HepG2 (cell line): ENCODE results near the gene B4GALT5. TPM values are rescaled to one million over a fixed set of nuclear protein-coding genes. Genes with fewer than 3 reads are reported as not detected.

Experiments
- FOXP1 ChIP-seq, 2 experiments: fragments of 450-650 bp in 1 of 2; IDR thresholded peaks; 2 replicates each; pipeline ENCODE4 v1.6.1; 2017 to 2018; ENCODE audit warnings: antibody characterized with exemption in 1 of 2
- IRF2 ChIP-seq: IDR thresholded peaks from 2 replicates; pipeline ENCODE4 v1.6.1; 2018; ENCODE audit warnings: missing genetic modification reagents, missing compliant biosample characterization
- MED1 ChIP-seq: sonication (generic); formaldehyde crosslinking; IDR thresholded peaks from 2 replicates; pipeline ENCODE4 v1.4.0; 2020; ENCODE audit warnings: missing genetic modification reagents
- NFIC ChIP-seq: IDR thresholded peaks from 2 replicates; pipeline ENCODE4 v1.6.1; 2012; ENCODE audit warnings: mild to moderate bottlenecking, low read length, inconsistent platforms
- RARA ChIP-seq: IDR thresholded peaks from 2 replicates; pipeline ENCODE4 v1.6.1; 2016; ENCODE audit warnings: missing genetic modification reagents, missing compliant biosample characterization
- RXRB ChIP-seq: IDR thresholded peaks from 2 replicates; pipeline ENCODE4 v1.6.1; 2016; ENCODE audit warnings: borderline replicate concordance, missing genetic modification reagents, missing compliant biosample characterization
- SNAI1 ChIP-seq: sonication (generic); formaldehyde crosslinking; IDR thresholded peaks from 2 replicates; pipeline ENCODE4 v1.5.0; 2020; ENCODE audit warnings: mild to moderate bottlenecking, missing genetic modification reagents, borderline replicate concordance
- SP4 ChIP-seq: sonication (generic); formaldehyde crosslinking; IDR thresholded peaks from 2 replicates; pipeline ENCODE4 v1.8.1; 2023; ENCODE audit warnings: mild to moderate bottlenecking, missing genetic modification reagents
- TCF12 ChIP-seq, 2 experiments: fragments of 450-650 bp in 1 of 2; sonication (generic) in 1 of 2; formaldehyde crosslinking in 1 of 2; IDR thresholded peaks; 2 replicates each; pipeline versions ENCODE4 v1.6.1 to v1.8.0; 2017 to 2022; ENCODE audit warnings: antibody characterized with exemption in 1 of 2, mild to moderate bottlenecking in 1 of 2, missing genetic modification reagents in 1 of 2, moderate library complexity in 1 of 2
- ZKSCAN1 ChIP-seq: fragments of 150-350 bp; IDR thresholded peaks from 2 replicates; pipeline ENCODE4 v1.6.1; 2014; ENCODE audit warnings: low read length
- ZNF672 ChIP-seq: sonication (generic); formaldehyde crosslinking; IDR thresholded peaks from 2 replicates; pipeline ENCODE4 v1.8.1; 2022; ENCODE audit warnings: missing genetic modification reagents
- ZNF788 ChIP-seq: sonication (generic); formaldehyde crosslinking; IDR thresholded peaks from 2 replicates; pipeline ENCODE4 v1.5.0; 2020; ENCODE audit warnings: mild to moderate bottlenecking, missing genetic modification reagents, borderline replicate concordance
- polyA plus RNA-seq, 8 experiments: library from polyadenylated mRNA; depleted of rRNA in 3 of 8; stranded (reverse) in 7 of 8; unstranded in 1 of 8; fragments of >200 nt; fragmentation: Illumina TruSeq in 4 of 8; extraction: Trizol in 4 of 8; gene quantifications; 2 replicates each; pipeline versions ENCODE4 v1.2.1 to v1.2.3, GENCODE V29; 2011 to 2016; ENCODE audit warnings: low read depth in 4 of 8, missing spikeins in 1 of 8, mixed read lengths in 1 of 8; ENCODE audit not compliant: insufficient read depth in 1 of 8
- total RNA-seq, 5 experiments: library from RNA; depleted of rRNA; stranded (reverse); fragments of >200 nt; fragmentation: Illumina TruSeq; extraction: Trizol; gene quantifications; 2 replicates each; pipeline ENCODE4 v1.2.3, GENCODE V29; 2016; ENCODE audit warnings: low read depth in 1 of 5
- TF ChIP-seq, protein P1 (sequence below): sonication (generic); formaldehyde crosslinking; IDR thresholded peaks from 2 replicates; pipeline ENCODE4 v1.4.0; 2020; ENCODE audit warnings: missing genetic modification reagents
- TF ChIP-seq, protein P2 (sequence below): sonication (generic); formaldehyde crosslinking; IDR thresholded peaks from 2 replicates; pipeline ENCODE4 v1.4.0; 2020; ENCODE audit warnings: missing genetic modification reagents, borderline replicate concordance
- TF ChIP-seq, protein P3 (sequence below): sonication (generic); formaldehyde crosslinking; conservative IDR thresholded peaks from 2 replicates; pipeline ENCODE4 v1.8.0; 2022; ENCODE audit warnings: mild to moderate bottlenecking, moderate library complexity, missing genetic modification reagents
- TF ChIP-seq, protein P4 (sequence below): sonication (generic); formaldehyde crosslinking; IDR thresholded peaks from 2 replicates; pipeline ENCODE4 v1.4.0; 2020; ENCODE audit warnings: missing genetic modification reagents
- TF ChIP-seq, protein P5 (sequence below): sonication (generic); formaldehyde crosslinking; IDR thresholded peaks from 2 replicates; pipeline ENCODE4 v1.5.0; 2020; ENCODE audit warnings: missing genetic modification reagents

Gene B4GALT5
- total and polyA plus RNA-seq, 2 of the 13 experiments (the other 11 are each of a cell fraction or from before 2014, with no cell fraction given), result 27.3 to 30.9 TPM

DNA sequence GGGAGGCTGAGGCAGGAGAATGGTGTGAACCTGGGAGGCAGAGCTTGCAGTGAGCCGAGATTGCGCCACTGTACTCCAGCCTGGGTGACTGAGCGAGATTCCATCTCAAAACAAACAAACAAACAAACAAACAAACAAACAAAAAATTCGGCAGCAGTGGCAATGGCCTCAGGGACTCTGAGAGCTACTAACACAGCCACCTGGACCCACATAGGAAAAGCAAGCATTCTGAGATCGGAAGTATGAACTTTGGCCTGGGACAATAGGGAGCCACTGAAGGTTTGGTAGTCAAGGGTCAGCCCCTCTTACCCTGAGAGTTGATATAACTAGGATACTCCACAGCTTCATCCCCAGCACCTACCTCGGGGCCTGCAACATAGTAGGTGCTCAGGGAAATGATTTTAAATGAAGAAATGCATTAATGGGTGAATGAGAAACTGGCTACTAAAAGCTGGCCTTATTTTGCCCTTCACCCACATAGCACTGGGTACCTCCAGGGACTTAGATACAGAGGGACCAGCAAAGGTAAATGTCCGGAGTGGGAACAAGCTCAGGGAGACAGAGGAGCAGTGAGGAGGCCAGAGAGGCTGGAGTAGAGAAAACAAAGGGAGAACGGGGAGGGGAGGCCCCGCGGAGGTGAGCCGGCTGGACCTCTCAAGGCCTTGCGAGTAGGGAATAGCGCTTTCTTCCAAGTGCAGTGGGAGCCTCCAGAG is 99.2 kb downstream of the B4GALT5 start (continued):
- no peak for TF ChIP-seq SNAI1
- peak; percentile 48; the same call in 1 of the 2 replicates for TF ChIP-seq IRF2 (CRISPR knock-in tag)
- 0 out of 2 replicates have a peak, but pooled peaks have one; percentile 41 for TF ChIP-seq SP4 (CRISPR knock-in tag)
- no peak for TF ChIP-seq TCF12 (IDR thresholded peaks at IDR 0.05)
- 0 out of 2 replicates have a peak, but pooled peaks have one; percentile 8 for TF ChIP-seq TCF12 (CRISPR knock-in tag; IDR thresholded peaks at IDR 0.05)
- TF ChIP-seq, protein P1, sequence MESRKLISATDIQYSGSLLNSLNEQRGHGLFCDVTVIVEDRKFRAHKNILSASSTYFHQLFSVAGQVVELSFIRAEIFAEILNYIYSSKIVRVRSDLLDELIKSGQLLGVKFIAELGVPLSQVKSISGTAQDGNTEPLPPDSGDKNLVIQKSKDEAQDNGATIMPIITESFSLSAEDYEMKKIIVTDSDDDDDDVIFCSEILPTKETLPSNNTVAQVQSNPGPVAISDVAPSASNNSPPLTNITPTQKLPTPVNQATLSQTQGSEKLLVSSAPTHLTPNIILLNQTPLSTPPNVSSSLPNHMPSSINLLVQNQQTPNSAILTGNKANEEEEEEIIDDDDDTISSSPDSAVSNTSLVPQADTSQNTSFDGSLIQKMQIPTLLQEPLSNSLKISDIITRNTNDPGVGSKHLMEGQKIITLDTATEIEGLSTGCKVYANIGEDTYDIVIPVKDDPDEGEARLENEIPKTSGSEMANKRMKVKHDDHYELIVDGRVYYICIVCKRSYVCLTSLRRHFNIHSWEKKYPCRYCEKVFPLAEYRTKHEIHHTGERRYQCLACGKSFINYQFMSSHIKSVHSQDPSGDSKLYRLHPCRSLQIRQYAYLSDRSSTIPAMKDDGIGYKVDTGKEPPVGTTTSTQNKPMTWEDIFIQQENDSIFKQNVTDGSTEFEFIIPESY (CRISPR knock-in tag), result peak; percentile 74; the same call in 1 of the 2 replicates
- TF ChIP-seq, protein P2, sequence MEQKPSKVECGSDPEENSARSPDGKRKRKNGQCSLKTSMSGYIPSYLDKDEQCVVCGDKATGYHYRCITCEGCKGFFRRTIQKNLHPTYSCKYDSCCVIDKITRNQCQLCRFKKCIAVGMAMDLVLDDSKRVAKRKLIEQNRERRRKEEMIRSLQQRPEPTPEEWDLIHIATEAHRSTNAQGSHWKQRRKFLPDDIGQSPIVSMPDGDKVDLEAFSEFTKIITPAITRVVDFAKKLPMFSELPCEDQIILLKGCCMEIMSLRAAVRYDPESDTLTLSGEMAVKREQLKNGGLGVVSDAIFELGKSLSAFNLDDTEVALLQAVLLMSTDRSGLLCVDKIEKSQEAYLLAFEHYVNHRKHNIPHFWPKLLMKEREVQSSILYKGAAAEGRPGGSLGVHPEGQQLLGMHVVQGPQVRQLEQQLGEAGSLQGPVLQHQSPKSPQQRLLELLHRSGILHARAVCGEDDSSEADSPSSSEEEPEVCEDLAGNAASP, result 0 out of 2 replicates have a peak, but pooled peaks have one; percentile 24
- TF ChIP-seq NFIC, result no peak
- TF ChIP-seq, protein P3, sequence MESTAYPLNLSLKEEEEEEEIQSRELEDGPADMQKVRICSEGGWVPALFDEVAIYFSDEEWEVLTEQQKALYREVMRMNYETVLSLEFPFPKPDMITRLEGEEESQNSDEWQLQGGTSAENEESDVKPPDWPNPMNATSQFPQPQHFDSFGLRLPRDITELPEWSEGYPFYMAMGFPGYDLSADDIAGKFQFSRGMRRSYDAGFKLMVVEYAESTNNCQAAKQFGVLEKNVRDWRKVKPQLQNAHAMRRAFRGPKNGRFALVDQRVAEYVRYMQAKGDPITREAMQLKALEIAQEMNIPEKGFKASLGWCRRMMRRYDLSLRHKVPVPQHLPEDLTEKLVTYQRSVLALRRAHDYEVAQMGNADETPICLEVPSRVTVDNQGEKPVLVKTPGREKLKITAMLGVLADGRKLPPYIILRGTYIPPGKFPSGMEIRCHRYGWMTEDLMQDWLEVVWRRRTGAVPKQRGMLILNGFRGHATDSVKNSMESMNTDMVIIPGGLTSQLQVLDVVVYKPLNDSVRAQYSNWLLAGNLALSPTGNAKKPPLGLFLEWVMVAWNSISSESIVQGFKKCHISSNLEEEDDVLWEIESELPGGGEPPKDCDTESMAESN, result 0 out of 2 replicates have a peak, but pooled peaks have one; percentile 21
- TF ChIP-seq ZNF672 (CRISPR knock-in tag), result no peak
- TF ChIP-seq FOXP1 (IDR thresholded peaks at IDR 0.05), result peak; percentile 96
- peak; percentile 89; the same call in 1 of the 2 replicates for TF ChIP-seq FOXP1 (CRISPR knock-in tag; IDR thresholded peaks at IDR 0.05)
- TF ChIP-seq ZNF788, result peak; percentile 9; the same call in 1 of the 2 replicates
- peak; percentile 69; the same call in 1 of the 2 replicates for TF ChIP-seq RXRB (CRISPR knock-in tag)
- 0 out of 2 replicates have a peak, but pooled peaks have one; percentile 20 for TF ChIP-seq MED1 (CRISPR knock-in tag)
- TF ChIP-seq RARA, result peak; percentile 37
- TF ChIP-seq, protein P4, sequence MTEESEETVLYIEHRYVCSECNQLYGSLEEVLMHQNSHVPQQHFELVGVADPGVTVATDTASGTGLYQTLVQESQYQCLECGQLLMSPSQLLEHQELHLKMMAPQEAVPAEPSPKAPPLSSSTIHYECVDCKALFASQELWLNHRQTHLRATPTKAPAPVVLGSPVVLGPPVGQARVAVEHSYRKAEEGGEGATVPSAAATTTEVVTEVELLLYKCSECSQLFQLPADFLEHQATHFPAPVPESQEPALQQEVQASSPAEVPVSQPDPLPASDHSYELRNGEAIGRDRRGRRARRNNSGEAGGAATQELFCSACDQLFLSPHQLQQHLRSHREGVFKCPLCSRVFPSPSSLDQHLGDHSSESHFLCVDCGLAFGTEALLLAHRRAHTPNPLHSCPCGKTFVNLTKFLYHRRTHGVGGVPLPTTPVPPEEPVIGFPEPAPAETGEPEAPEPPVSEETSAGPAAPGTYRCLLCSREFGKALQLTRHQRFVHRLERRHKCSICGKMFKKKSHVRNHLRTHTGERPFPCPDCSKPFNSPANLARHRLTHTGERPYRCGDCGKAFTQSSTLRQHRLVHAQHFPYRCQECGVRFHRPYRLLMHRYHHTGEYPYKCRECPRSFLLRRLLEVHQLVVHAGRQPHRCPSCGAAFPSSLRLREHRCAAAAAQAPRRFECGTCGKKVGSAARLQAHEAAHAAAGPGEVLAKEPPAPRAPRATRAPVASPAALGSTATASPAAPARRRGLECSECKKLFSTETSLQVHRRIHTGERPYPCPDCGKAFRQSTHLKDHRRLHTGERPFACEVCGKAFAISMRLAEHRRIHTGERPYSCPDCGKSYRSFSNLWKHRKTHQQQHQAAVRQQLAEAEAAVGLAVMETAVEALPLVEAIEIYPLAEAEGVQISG (CRISPR knock-in tag), result peak; percentile 59
- TF ChIP-seq, protein P5, sequence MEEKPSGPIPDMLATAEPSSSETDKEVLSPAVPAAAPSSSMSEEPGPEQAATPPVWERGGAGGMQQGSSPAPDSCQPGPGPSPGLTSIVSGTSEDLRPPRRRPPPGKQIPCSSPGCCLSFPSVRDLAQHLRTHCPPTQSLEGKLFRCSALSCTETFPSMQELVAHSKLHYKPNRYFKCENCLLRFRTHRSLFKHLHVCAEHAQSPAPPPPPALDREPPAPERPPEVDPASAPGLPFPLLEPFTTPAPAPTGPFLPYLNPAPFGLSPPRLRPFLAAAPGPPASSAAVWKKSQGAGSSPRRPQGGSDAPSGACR (CRISPR knock-in tag), result peak; percentile 86; the same call in 1 of the 2 replicates
- peak; percentile 83 for TF ChIP-seq ZKSCAN1
